Endothelial cell (in vitro differentiated cells): ENCODE measurements around the gene LITAFD. TPM values are rescaled to one million over a fixed set of nuclear protein-coding genes. Genes with fewer than 3 reads are reported as not detected.

Source experiments
- DNase-seq: peaks from one replicate; pipeline ENCODE4 v3.0.0; 2021; ENCODE audit warnings: low spot score
- H3K27ac Mint-ChIP-seq: one replicate; pipeline ENCODE4 v1.8.0; 2021; ENCODE audit warnings: mixed read lengths, inconsistent platforms; ENCODE audit not compliant: unreplicated experiment
- H3K27me3 Mint-ChIP-seq: one replicate; pipeline ENCODE4 v1.8.0; 2021; ENCODE audit warnings: mild to moderate bottlenecking, moderate library complexity, mixed read lengths, inconsistent platforms; ENCODE audit not compliant: unreplicated experiment
- H3K36me3 Mint-ChIP-seq: one replicate; pipeline ENCODE4 v1.8.0; 2021; ENCODE audit warnings: mild to moderate bottlenecking, low read depth, mixed read lengths, inconsistent platforms; ENCODE audit not compliant: unreplicated experiment
- H3K4me1 Mint-ChIP-seq: one replicate; pipeline ENCODE4 v1.8.0; 2021; ENCODE audit warnings: mild to moderate bottlenecking, mixed read lengths, inconsistent platforms; ENCODE audit not compliant: unreplicated experiment
- H3K4me3 Mint-ChIP-seq: one replicate; pipeline ENCODE4 v1.8.0; 2021; ENCODE audit warnings: mild to moderate bottlenecking, mixed read lengths, inconsistent platforms; ENCODE audit not compliant: unreplicated experiment
- H3K9me3 Mint-ChIP-seq: one replicate; pipeline ENCODE4 v1.8.0; 2021; ENCODE audit warnings: mixed read lengths, inconsistent platforms; ENCODE audit not compliant: unreplicated experiment
- CTCF ChIP-seq: fragments of 200-600 bp; sonication (generic); IDR thresholded peaks from one replicate; pipeline ENCODE4 v1.5.0; 2021; ENCODE audit warnings: antibody characterized with exemption; ENCODE audit not compliant: unreplicated experiment
- total RNA-seq: library from RNA; stranded (reverse); fragmentation: NEBNext Ultra II Directional; extraction: Animal tissue kit (Norgen Biotek cat#: 25700); gene quantifications from one replicate; pipeline ENCODE4 v1.2.1, GENCODE V29; 2021; ENCODE audit not compliant: unreplicated experiment

LITAFD gene
- total RNA-seq, 1 donor from 2014 or later, result not detected

GRCh38 chr16:8877894-8878522, 4.1 kb upstream of the LITAFD start:
- no peaks in the 10 kb centered on the region for H3K9me3 Mint-ChIP-seq
- H3K27me3 Mint-ChIP-seq, result no peaks in the 10 kb centered on the region
- H3K4me1 Mint-ChIP-seq, result peaks cover 3% of the 10 kb centered on the region
- H3K36me3 Mint-ChIP-seq, result no peaks in the 10 kb centered on the region
- DNase-seq, result no peak
- no peak overlapping the region for H3K4me3 Mint-ChIP-seq
- H3K27ac Mint-ChIP-seq, result no peak overlapping the region
- no peak for TF ChIP-seq CTCF

GRCh38 chr16:8878523-8878911, 3.6 kb upstream of the LITAFD start:
- H3K4me3 Mint-ChIP-seq, result no peak overlapping the region
- no peak for DNase-seq
- H3K27ac Mint-ChIP-seq, result no peak overlapping the region
- no peaks in the 10 kb centered on the region for H3K9me3 Mint-ChIP-seq
- no peaks in the 10 kb centered on the region for H3K36me3 Mint-ChIP-seq
- peaks cover 3% of the 10 kb centered on the region for H3K4me1 Mint-ChIP-seq
- no peaks in the 10 kb centered on the region for H3K27me3 Mint-ChIP-seq
- no peak for TF ChIP-seq CTCF

GRCh38 chr16:8880839-8881510, 1.2 kb upstream of the LITAFD start:
- Mint-ChIP-seq H3K4me3 (no peak overlapping the region), H3K9me3 (no peaks in the 10 kb centered on the region), H3K4me1 (peaks cover 3% of the 10 kb centered on the region), H3K27ac (no peak overlapping the region), H3K27me3 (peaks cover 8% of the 10 kb centered on the region), H3K36me3 (no peaks in the 10 kb centered on the region)
- DNase-seq, result no peak
- no peak for TF ChIP-seq CTCF

- Mint-ChIP-seq H3K27me3 (peaks cover 8% of the 10 kb centered on the region), H3K9me3 (no peaks in the 10 kb centered on the region), H3K36me3 (peaks cover 7% of the 10 kb centered on the region), H3K4me1 (peaks cover 8% of the 10 kb centered on the region), H3K4me3 (no peak overlapping the region), H3K27ac (no peak overlapping the region)
- no peak for TF ChIP-seq CTCF
- no peak for DNase-seq
Observed at GRCh38 chr16:8882725-8883377, 700 bp downstream of the LITAFD start.
